Measurements from ENCODE around the gene IYD. TPM values are rescaled to one million over a fixed set of nuclear protein-coding genes. Genes with fewer than 3 reads are reported as not detected.

IYD gene
- total RNA-seq, 1 donor from 2014 or later, result not detected

- Mint-ChIP-seq H3K36me3 (ENCODE audit: low read depth) (no peaks in the 10 kb centered on the region), H3K4me3 (ENCODE audit: unreplicated experiment) (no peak overlapping the region), H3K4me1 (ENCODE audit: low read depth) (peaks cover 18% of the 10 kb centered on the region), H3K9me3 (ENCODE audit: low read depth) (no peaks in the 10 kb centered on the region), H3K27ac (ENCODE audit: unreplicated experiment) (no peak overlapping the region), H3K27me3 (ENCODE audit: low read depth) (no peaks in the 10 kb centered on the region)
- no peak for DNase-seq (ENCODE audit: low spot score)
- TF ChIP-seq CTCF (IDR thresholded peaks at IDR 0.05), result no peak
Measured at GRCh38 chr6:150349546-150349945, 19.3 kb upstream of the IYD start.

GRCh38 chr6:150352321-150353296 is 16.2 kb upstream of the IYD start:
- no peaks in the 10 kb centered on the region for H3K27me3 Mint-ChIP-seq (ENCODE audit: low read depth)
- H3K9me3 Mint-ChIP-seq (ENCODE audit: low read depth), result no peaks in the 10 kb centered on the region
- peak overlapping the region; percentile 57 for H3K27ac Mint-ChIP-seq (ENCODE audit: unreplicated experiment)
- peak; percentile 45 for TF ChIP-seq CTCF (IDR thresholded peaks at IDR 0.05)
- peaks cover 30% of the 10 kb centered on the region for H3K4me1 Mint-ChIP-seq (ENCODE audit: low read depth)
- no peaks in the 10 kb centered on the region for H3K36me3 Mint-ChIP-seq (ENCODE audit: low read depth)
- H3K4me3 Mint-ChIP-seq (ENCODE audit: unreplicated experiment), result no peak overlapping the region
- no peak for DNase-seq (ENCODE audit: low spot score)

- H3K27ac Mint-ChIP-seq (ENCODE audit: unreplicated experiment), result no peak overlapping the region
- no peak for DNase-seq (ENCODE audit: low spot score)
- H3K4me1 Mint-ChIP-seq (ENCODE audit: low read depth), result peaks cover 30% of the 10 kb centered on the region
- no peak for TF ChIP-seq CTCF (IDR thresholded peaks at IDR 0.05)
- H3K9me3 Mint-ChIP-seq (ENCODE audit: low read depth), result no peaks in the 10 kb centered on the region
- no peak overlapping the region for H3K4me3 Mint-ChIP-seq (ENCODE audit: unreplicated experiment)
- H3K27me3 Mint-ChIP-seq (ENCODE audit: low read depth), result no peaks in the 10 kb centered on the region
- no peaks in the 10 kb centered on the region for H3K36me3 Mint-ChIP-seq (ENCODE audit: low read depth)
Measured at GRCh38 chr6:150353445-150353844, 15.4 kb upstream of the IYD start.

GRCh38 chr6:150354754-150355571 is 13.8 kb upstream of the IYD start:
- TF ChIP-seq CTCF (IDR thresholded peaks at IDR 0.05), result no peak
- Mint-ChIP-seq H3K36me3 (ENCODE audit: low read depth) (no peaks in the 10 kb centered on the region), H3K4me1 (ENCODE audit: low read depth) (peaks cover 30% of the 10 kb centered on the region), H3K27me3 (ENCODE audit: low read depth) (no peaks in the 10 kb centered on the region), H3K9me3 (ENCODE audit: low read depth) (no peaks in the 10 kb centered on the region), H3K27ac (ENCODE audit: unreplicated experiment) (peak overlapping the region; percentile 27), H3K4me3 (ENCODE audit: unreplicated experiment) (no peak overlapping the region)
- no peak for DNase-seq (ENCODE audit: low spot score)

GRCh38 chr6:150355932-150356331 is 12.9 kb upstream of the IYD start:
- H3K4me3 Mint-ChIP-seq (ENCODE audit: unreplicated experiment), result no peak overlapping the region
- H3K27ac Mint-ChIP-seq (ENCODE audit: unreplicated experiment), result no peak overlapping the region
- peaks cover 30% of the 10 kb centered on the region for H3K4me1 Mint-ChIP-seq (ENCODE audit: low read depth)
- DNase-seq (ENCODE audit: low spot score), result no peak
- no peak for TF ChIP-seq CTCF (IDR thresholded peaks at IDR 0.05)
- peaks cover 3% of the 10 kb centered on the region for H3K27me3 Mint-ChIP-seq (ENCODE audit: low read depth)
- no peaks in the 10 kb centered on the region for H3K9me3 Mint-ChIP-seq (ENCODE audit: low read depth)
- no peaks in the 10 kb centered on the region for H3K36me3 Mint-ChIP-seq (ENCODE audit: low read depth)

Data from chondrocyte (in vitro differentiated cells).